Liver (tissue), 3 donors: ENCODE results near the gene SMYD3.

ENCODE experiments used
- EGR1 ChIP-seq, 2 donors: IDR thresholded peaks; 2 replicates each; pipeline ENCODE4 v1.6.1; 2016 to 2018; ENCODE audit warnings: antibody characterized with exemption in 2 of 2, low read depth in 2 of 2
- FOXA1 ChIP-seq: IDR thresholded peaks from 2 replicates; pipeline ENCODE4 v1.6.1; 2016; ENCODE audit warnings: antibody characterized with exemption
- GABPA ChIP-seq, 2 donors: IDR thresholded peaks in 1 of 2; conservative IDR thresholded peaks in 1 of 2; 2 replicates each; pipeline ENCODE4 v1.6.1; 2016; ENCODE audit warnings: antibody characterized with exemption in 2 of 2, mild to moderate bottlenecking in 1 of 2, moderate library complexity in 1 of 2
- HNF4G ChIP-seq: IDR thresholded peaks from 2 replicates; pipeline ENCODE4 v1.6.1; 2016; ENCODE audit warnings: antibody characterized with exemption
- JUND ChIP-seq, 2 donors: IDR thresholded peaks; 2 replicates each; pipeline ENCODE4 v1.6.1; 2016; ENCODE audit warnings: antibody characterized with exemption in 2 of 2
- REST ChIP-seq: IDR thresholded peaks from 2 replicates; pipeline ENCODE4 v1.6.1; 2016; ENCODE audit warnings: antibody characterized with exemption, mild to moderate bottlenecking
- ZBTB33 ChIP-seq: IDR thresholded peaks from 2 replicates; pipeline ENCODE4 v1.6.1; 2016; ENCODE audit warnings: antibody characterized with exemption
- TF ChIP-seq, protein P1 (sequence below): fragments of 150-350 bp; IDR thresholded peaks from 2 replicates; pipeline ENCODE4 v1.5.1; 2017; ENCODE audit warnings: improper control_type of control experiment, low read depth, low read length; ENCODE audit not compliant: missing input control
- TF ChIP-seq, protein P2 (sequence below): IDR thresholded peaks from 2 replicates; pipeline ENCODE4 v1.6.1; 2016; ENCODE audit warnings: antibody characterized with exemption
- donor health status: healthy.
- donor health status: healthy.

- no peak for TF ChIP-seq FOXA1
- TF ChIP-seq, protein P1, sequence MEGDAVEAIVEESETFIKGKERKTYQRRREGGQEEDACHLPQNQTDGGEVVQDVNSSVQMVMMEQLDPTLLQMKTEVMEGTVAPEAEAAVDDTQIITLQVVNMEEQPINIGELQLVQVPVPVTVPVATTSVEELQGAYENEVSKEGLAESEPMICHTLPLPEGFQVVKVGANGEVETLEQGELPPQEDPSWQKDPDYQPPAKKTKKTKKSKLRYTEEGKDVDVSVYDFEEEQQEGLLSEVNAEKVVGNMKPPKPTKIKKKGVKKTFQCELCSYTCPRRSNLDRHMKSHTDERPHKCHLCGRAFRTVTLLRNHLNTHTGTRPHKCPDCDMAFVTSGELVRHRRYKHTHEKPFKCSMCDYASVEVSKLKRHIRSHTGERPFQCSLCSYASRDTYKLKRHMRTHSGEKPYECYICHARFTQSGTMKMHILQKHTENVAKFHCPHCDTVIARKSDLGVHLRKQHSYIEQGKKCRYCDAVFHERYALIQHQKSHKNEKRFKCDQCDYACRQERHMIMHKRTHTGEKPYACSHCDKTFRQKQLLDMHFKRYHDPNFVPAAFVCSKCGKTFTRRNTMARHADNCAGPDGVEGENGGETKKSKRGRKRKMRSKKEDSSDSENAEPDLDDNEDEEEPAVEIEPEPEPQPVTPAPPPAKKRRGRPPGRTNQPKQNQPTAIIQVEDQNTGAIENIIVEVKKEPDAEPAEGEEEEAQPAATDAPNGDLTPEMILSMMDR, result no peak
- TF ChIP-seq JUND (IDR thresholded peaks at IDR 0.05), result no peak
- TF ChIP-seq, protein P2, sequence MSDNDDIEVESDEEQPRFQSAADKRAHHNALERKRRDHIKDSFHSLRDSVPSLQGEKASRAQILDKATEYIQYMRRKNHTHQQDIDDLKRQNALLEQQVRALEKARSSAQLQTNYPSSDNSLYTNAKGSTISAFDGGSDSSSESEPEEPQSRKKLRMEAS, result no peak
- no peak for TF ChIP-seq HNF4G
- no peak for TF ChIP-seq GABPA (IDR thresholded peaks at IDR 0.05 in 1 of 2, conservative IDR thresholded peaks at IDR 0.05 in 1 of 2)
- TF ChIP-seq REST, result no peak
- TF ChIP-seq ZBTB33, result no peak
- TF ChIP-seq EGR1 (IDR thresholded peaks at IDR 0.05; ENCODE audit: low read depth in 2 of 2), result no peak
Measured at GRCh38 chr1:246178717-246179311, 328.3 kb downstream of the SMYD3 start.
